ENCODE measurements around the gene PTPRK.

Gene PTPRK

DNA sequence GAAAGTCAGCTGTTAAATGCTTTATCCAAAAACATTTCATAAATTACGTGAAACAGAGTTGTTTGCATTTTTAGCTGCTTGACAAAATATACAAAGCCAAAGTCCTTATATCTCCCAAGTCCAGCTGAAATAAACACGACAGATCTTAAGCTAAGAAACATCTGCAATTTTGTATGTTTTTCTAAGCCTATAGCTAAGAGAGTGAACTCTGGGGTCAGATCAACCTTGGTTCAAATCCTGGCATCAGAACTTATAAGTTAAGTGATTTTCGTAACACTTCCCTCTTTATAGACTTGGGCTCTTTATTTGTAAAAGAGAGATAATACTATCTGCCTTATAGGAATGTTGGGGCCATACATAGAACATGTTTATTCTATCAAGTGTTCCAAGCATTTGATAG lies 176.7 kb downstream of the PTPRK start:
- DNase-seq (ENCODE audit: low spot score), result no peak

DNA sequence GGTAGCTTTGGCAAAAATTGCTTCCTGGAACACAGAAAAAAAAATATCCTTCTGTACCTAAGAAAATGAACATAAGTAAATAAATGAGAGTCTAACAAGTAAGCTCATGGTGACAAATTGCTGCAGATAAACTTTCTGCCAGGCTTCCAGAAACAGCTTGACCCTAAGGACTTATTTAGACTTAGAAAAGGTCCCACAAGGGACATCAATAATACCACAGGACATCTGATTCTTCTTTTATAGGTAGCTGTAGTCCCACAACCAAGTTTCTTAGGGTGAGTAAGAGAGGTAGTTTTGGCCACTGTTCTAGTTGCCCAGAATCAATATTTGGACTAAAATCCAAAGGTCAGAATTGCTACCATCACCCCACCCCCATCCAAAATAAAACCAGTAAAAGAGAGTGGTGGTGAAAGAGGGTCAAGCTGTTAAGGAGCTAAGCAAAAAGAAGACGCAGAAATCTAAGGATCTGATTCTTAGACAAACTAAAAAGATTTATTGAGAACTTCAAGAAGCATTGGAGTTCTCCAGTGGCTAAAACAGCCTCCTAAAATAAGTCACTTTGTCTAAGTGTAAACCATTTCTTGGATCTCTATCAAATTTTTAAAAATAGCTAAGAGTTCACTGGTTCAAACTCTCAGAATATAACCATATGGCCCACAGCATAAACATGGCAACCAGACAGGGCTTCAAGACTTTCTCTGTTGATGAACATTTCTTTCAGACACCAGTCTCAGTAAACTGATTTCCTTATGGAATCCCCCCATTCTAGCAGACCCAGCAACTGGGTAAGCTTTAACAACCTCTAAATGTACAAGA lies 180.6 kb downstream of the PTPRK start:
- DNase-seq (ENCODE audit: low spot score), result peak; percentile 2

DNA sequence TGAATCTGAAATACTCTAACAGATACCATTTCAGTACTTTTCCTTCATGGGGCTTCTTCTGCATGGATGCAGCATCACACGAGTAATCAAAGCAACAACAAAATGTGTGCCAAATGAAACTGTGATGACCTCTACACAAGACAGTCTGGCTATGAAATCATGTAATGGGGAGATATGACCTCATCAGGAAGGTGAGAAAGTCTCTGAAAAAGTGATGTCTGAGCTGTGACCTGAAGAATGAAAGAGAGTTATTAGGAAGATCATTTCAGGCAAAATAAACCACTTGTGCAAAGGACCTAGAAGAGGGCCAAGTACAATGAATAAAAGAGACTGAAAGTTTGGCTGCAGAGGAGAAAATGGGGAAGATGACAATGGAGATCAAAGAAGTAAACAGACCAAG lies 182.8 kb downstream of the PTPRK start:
- no peak for DNase-seq (ENCODE audit: low spot score)

DNA sequence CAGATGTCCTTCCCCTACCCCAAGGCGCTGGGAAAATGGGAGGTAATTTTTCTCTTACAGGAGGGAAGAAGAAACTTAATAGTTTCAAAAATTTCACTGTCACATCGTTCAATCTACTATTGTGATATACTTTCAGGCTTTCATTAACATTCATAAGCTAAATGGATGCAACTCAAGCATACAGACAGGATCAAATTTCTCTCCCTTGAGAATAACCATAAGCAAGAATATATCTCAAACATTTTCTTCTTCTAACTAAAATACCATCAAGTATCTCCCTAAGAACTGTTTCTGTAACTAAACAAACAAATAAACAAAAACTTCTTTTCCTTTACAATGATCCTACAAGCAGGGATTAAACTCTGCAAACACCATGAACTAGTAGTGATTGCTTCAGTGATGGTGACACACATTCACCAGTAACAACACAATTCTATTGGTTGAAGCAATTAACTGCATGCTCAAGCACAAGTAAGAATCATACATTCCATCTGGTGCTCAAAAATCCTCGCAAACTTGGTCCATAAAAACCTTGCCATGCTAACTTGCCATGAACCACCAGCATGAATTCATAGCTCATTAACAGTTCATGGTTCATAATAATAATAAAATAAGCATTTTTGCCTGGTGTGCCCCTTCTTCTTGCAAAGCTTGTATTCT lies 183.8 kb downstream of the PTPRK start:
- no peak for DNase-seq (ENCODE audit: low spot score)

- no peak for DNase-seq (ENCODE audit: low spot score)
These were observed 184.4 kb downstream of the PTPRK start for GRCh38 chr6:128335963-128336362.

- no peak for DNase-seq (ENCODE audit: low spot score)
These were observed 186.7 kb downstream of the PTPRK start for GRCh38 chr6:128333581-128334223.

DNA sequence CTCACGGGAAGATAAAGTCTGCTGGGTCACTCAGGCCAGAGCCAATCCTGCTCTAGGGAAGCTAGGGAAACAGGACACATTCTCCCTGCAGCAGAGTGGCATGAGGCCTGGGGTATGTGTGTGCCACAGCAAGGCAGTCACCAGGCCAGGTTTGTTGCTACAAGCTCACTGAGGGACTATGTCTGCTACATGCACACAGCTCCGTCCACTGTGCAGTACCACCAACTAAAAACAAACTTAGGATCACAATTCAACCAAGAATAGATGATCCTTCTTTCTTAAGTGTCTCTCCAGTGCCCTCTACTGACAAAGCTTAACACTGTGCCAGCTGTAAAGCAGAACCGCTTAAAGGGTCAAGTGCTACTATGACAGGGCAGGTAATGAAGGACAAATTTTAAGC lies 192.5 kb downstream of the PTPRK start:
- DNase-seq (ENCODE audit: low spot score), result peak; percentile 2

DNA sequence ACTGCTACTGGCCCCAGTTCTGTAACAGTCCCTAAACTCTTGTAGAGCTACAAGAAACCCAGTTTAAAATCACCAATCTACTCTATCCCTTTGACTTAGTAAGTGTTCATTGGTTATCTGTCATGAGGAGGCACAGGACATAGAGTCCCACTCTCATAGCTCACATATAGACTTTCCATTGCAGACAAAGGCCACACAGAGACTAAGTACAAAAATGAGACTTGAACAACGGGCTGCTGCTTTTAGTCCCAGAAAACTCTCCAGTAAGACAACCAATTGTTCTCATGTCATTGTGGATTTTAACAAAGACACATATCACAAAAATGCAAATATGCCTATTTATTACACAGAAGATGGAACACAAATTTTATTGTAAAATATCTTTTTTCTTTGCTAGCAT lies 197.4 kb downstream of the PTPRK start:
- DNase-seq (ENCODE audit: low spot score), result no peak

GRCh38 chr6:128319946-128320345 lies 200.5 kb downstream of the PTPRK start:
- no peak for DNase-seq (ENCODE audit: low spot score)

DNA sequence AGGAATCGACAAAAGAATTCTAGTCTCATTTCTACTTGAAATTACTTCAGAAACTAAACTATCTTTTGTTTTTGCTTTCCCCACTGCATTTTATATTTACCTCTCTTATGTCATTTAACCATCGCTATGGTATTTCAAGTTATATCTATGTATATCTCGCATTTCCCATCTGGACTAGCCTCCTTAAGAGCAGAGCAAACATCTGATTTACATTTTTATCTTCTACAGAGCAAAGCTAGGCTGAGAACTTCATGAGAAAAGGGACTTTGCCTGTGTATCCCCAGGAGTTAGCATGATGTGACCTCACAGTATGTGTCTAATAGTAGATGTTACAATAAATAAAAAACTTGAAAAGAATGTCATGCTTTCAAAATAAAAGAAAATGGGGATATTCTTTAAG lies 201.2 kb downstream of the PTPRK start:
- no peak for DNase-seq (ENCODE audit: low spot score)

GRCh38 chr6:128316258-128316929 lies 204.0 kb downstream of the PTPRK start:
- no peak for DNase-seq (ENCODE audit: low spot score)

DNA sequence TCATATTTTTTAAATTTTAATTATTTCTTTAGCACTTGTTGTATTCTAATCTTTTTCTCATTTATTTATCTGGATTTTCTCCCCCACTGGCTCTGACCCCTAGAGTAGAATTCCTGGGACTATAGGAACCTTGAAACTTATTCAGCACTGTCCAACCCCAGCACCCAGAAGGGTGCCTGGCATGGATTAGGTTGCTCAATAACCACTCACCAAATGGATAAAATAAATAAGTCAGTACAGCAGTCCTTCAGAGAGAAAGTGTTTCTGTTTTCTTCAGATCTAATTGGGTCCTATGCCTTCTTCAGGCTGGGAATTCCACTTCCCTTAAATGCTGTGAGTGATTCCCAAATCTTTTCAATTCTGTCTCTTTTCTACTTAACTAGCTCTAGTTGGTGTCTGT lies 206.2 kb downstream of the PTPRK start:
- DNase-seq (ENCODE audit: low spot score), result no peak

- DNase-seq (ENCODE audit: low spot score), result no peak
These were observed 208.3 kb downstream of the PTPRK start for GRCh38 chr6:128311944-128312570.

- DNase-seq (ENCODE audit: low spot score), result no peak
These were observed 209.9 kb downstream of the PTPRK start for GRCh38 chr6:128310451-128310850.

GRCh38 chr6:128307671-128308070 lies 212.7 kb downstream of the PTPRK start:
- peak; percentile 2 for DNase-seq (ENCODE audit: low spot score)

GRCh38 chr6:128305976-128306375 lies 214.4 kb downstream of the PTPRK start:
- no peak for DNase-seq (ENCODE audit: low spot score)

GRCh38 chr6:128305228-128305627 lies 215.2 kb downstream of the PTPRK start:
- peak; percentile 2 for DNase-seq (ENCODE audit: low spot score)

GRCh38 chr6:128303870-128304269 lies 216.5 kb downstream of the PTPRK start:
- no peak for DNase-seq (ENCODE audit: low spot score)

- DNase-seq (ENCODE audit: low spot score), result no peak
These were observed 217.5 kb downstream of the PTPRK start for GRCh38 chr6:128302942-128303341.

- no peak for DNase-seq (ENCODE audit: low spot score)
These were observed 224.7 kb downstream of the PTPRK start for GRCh38 chr6:128295670-128296069.

DNA sequence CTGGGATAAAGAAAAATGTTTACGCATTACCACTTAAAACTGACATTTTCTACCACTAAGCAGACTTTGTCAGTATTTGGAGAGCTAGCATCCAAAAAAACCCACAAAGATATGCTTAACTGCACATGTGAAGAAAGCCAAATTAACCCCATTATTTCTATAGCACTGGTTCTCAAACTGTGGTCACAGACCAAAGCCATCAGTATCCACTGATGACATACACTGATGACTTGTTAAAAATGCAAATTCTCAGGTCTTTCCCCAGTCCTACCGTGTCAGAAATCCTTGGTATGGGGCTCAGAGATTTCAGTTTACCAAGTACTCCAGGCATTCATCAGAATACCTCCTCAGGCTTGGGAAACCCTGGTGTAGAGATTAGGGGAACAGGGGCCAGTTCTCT lies 230.2 kb downstream of the PTPRK start:
- no peak for DNase-seq (ENCODE audit: low spot score)

DNA sequence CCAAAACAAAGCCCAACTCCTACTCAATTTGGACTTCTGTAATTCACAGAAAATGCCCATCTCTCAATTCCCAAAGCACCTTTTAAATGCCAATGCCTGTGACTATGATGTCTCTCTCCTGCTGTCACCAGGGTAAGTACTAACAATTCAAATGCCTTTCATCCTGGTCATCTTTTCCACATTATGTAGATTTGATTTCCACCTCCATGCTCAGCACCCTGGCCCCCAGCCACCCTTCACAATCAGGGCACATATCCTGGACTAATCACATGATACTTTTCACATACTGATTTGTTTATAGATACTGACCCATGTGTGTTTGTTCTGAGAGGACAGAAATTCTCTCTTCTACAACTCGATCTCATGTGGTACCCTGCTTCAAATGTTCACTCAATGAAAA lies 236.3 kb downstream of the PTPRK start:
- DNase-seq (ENCODE audit: low spot score), result no peak
